ENCODE data around the gene C16orf54.
"Not testable (repeated sequence)": the region's sequence is repeated elsewhere in the genome, so short reads cannot be mapped to it uniquely, and the experiment has no call there.

The C16orf54 gene

DNA sequence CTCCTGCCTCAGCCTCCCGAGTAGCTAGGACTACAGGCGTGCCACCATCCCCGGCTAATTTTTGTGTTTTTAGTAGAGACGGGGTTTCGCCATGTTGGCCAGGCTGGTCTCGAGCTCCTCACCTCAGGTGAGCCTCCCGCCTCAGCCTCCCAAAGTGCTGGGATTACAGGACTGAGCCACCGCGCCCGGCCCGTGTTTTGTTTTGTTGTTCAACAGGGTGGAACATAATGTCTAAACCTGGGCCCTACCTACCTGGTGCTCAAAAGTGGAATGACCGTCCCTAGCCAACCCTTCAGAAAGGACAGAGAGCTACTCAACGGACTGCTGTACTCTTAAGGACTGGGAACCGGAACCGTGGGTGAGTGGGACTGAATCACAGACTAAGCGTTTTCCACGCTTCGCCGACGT lies 44.0 kb upstream of the C16orf54 start:
- no peak for TF ChIP-seq CTCF (IDR thresholded peaks at IDR 0.05; ENCODE audit: borderline replicate concordance, insufficient read depth, low read depth, low read length)
- peak overlapping the region; percentile 54 for H3K4me3 ChIP-seq (ENCODE audit: low read depth, low read length)

DNA sequence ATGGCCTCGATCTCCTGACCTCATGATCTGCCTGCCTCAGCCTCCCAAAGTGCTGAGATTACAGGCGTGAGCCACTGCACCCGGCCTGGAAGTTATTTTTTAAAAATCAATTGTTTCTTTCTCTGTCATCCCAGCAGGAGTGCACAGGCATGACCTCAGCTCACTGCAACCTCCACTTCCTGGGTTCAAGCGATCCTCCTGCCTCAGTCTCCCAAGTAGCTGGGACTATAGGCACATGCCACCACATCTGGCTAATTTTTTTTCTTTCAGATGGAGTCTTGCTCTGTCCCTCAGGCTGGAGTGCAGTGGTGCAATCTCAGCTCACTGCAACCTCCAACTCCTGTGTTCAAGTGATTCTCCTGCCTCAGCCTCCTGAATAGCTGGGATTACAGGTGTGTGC lies 41.4 kb upstream of the C16orf54 start:
- not testable (repeated sequence) for H3K4me3 ChIP-seq (ENCODE audit: low read depth, low read length)

DNA sequence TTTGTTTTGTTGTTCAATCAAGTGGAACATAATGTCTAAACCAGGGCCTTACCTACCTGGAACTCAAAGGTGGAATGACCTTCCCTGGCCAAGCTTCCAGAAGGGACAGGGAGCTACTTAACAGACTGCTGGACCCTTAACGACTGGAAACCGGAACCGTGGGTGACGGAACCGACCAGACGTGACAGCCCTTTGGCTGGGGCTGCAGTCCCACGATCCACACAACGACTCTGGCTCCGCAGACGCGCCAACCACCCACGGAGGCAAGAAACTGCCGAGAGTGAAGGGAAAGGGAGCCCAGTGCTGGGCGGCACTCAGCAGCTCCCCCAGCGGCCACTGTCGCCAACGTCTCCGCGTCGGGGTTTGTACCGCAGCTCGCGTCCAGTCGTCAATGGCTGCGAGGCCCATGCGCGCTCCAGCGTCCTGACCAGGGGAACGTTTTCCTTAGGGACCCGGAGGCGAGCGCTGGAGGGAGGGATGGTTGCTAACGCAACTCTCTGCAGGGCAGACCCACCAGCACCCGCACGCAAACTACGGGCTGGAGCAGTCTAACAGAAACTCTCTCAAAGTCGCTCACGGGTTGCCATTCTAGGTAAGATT lies 39.2 kb upstream of the C16orf54 start:
- TF ChIP-seq CTCF (IDR thresholded peaks at IDR 0.05; ENCODE audit: borderline replicate concordance, insufficient read depth, low read depth, low read length): peak; percentile 97
- H3K4me3 ChIP-seq (ENCODE audit: low read depth, low read length): no peak overlapping the region

DNA sequence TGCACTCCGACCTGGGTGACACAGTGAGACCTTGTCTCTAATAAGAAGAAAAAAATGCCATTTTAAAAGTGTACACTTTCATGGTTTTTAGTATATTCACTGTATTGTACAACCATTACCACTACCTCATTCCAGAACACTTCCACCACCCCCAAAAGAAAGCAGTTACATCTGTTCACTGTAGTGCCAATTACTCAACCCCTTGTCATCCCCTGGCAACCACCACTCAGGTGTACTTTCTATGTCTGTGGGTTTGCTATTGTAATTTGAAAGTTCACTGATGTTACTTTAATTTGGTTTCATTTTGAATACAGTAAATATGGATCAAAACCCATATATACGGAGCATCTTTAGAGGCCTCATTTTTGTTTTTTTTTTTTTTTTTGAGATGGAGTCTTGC lies 38.4 kb upstream of the C16orf54 start:
- H3K4me3 ChIP-seq (ENCODE audit: low read depth, low read length): no peak overlapping the region
- TF ChIP-seq CTCF (IDR thresholded peaks at IDR 0.05; ENCODE audit: borderline replicate concordance, insufficient read depth, low read depth, low read length): no peak

DNA sequence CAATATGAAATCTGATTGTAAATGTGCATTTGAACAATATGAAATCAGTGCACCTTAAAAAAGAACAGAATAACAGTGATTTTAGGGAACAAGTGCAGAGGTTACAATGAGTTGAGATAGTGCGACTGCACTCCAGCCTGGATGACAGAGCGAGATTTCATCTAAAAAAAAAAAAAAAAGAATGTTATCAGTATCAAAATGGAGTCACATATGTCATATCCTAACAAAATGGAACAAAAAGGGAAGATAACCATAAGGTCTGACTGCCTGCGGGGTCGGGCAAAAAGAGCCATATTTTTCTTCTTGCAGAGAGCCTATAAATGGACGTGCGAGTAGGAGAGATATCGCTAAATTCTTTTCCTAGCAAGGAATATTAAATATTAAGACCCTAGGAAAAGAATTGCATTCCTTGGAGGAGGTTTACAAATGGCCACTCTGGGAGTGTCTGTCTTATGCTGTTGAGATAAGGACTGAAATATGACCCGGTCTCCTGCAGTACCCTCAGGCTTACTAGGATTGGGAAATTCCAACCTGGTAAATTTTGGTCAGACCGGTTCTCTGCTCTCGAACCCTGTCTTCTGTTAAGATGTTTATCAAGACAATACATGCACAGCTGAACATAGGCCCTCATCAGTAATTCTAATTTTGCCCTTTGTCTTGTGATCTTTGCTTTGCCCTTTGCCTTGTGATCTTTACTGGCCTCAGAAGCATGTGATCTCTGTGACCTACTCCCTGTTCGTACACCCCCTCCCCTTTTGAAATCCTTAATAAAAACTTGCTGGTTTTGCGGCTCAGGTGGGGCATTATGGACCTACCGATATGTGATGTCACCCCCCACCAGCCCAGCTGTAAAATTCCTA lies 37.5 kb upstream of the C16orf54 start:
- not testable (repeated sequence) for H3K4me3 ChIP-seq (ENCODE audit: low read depth, low read length)

DNA sequence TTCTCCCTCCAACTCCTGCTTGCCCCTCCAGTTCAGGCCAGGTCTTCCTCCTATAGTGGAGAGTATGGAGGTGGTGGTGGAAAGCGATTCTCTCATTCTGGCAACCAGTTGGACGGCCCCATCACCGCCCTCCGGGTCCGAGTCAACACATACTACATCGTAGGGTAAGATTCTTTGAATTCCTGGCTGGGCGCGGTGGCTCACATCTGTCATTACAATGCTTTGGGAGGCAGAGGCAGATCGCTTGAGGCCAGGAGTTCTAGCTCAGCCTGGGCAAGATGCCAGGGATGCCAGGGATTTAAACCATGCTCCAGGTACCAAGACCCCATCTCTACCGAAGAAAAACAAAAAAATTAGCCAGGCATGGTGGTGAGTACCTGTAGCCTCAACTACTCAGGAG lies 33.7 kb upstream of the C16orf54 start:
- H3K4me3 ChIP-seq (ENCODE audit: low read depth, low read length): no peak overlapping the region
- no peak for TF ChIP-seq CTCF (IDR thresholded peaks at IDR 0.05; ENCODE audit: borderline replicate concordance, insufficient read depth, low read depth, low read length)

DNA sequence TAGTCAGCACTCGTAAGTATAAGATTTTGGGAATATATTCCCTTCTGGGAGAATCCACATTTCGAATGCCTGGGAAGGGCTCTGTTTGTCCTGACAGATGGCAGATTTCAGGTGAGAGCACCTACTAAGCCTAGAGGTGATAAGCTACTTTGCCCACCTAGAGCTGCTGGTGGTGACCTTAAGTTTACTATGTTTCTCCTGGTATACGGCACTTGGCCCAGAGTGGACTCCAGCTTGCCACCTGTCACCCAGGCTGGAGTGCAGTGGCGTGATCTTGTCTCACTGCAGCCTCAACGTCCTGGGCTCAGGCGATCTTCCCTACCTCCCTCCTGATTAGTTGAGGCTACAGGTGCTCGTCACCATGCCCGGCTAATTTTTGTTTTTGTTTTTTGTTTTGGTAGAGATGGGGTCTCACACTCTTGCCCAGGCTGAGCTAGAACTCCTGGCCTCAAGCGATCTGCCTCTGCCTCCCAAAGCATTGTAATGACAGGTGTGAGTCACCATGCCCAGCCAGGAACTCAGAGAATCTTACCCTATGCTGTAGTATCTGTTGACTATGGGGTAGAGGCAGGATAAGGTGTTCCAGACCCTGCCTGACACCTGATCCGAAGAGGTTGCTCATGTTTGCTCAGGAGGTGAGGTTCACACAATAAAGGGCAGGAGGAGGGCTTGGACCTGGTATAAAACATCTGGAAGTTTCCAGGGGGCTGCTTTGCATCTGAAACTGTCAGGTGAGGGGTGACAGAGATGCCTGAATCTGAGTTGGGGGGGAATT lies 32.0 kb upstream of the C16orf54 start, which contains the start of gene ZG16:
TSS of gene ZG16 (plus strand) at position 681 of the 775 bp plus-strand sequence. CDS start 1,011 bp downstream, outside the sequence.
- H3K4me3 ChIP-seq (ENCODE audit: low read depth, low read length): no peak within 1 kb of the TSS
- no peak for TF ChIP-seq CTCF (IDR thresholded peaks at IDR 0.05; ENCODE audit: borderline replicate concordance, insufficient read depth, low read depth, low read length)
